ENCODE data around the gene YKT6. TPM values are rescaled to one million over a fixed set of nuclear protein-coding genes. Genes with fewer than 3 reads are reported as not detected.

Gene YKT6
- total RNA-seq, 1 donor from 2014 or later, result 47.6 TPM

DNA sequence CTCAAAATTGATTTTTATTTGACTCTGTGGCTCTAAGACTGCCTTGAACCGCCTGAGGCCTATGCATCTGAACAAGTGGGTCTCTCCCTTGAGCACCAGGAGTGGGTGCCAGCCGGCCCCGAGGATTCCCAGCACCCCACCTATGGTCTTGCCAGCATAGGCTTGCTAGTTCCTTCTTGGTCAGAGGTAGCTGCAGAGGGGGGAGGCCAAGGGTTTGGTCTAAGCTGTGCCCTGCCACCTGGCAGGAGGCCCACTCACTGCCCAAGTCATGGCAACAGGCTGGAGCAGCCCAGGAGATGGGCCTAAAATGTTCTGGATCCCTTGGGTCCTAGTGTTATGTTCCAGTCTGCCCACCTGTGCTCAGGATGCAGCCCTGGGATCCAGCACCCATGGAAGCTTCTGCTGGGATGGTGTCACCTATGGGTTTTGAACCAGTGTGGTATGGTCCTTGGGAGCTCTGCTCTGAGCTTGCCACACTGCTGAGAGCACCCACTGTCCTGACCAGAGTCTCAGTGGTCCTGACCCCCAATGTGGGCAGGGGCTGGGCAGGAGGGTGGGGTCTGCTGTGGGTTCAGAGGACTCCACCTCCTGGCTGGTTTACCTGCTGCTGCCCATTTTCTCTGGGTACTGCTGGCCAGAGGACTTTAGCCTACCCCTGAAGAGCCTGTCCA, 12.6 kb downstream of the YKT6 start:
- Histone ChIP-seq H3K4me1 (no peaks in the 10 kb centered on the region), H3K4me3 (no peak overlapping the region), H3K9me3 (no peaks in the 10 kb centered on the region), H3K27me3 (no peaks in the 10 kb centered on the region), H3K36me3 (peaks cover 0 to 47% of the 10 kb centered on the region in 2 donors), H3K27ac (no peak overlapping the region)
- TF ChIP-seq POLR2A (IDR thresholded peaks at IDR 0.05), result no peak
- TF ChIP-seq, protein P1, sequence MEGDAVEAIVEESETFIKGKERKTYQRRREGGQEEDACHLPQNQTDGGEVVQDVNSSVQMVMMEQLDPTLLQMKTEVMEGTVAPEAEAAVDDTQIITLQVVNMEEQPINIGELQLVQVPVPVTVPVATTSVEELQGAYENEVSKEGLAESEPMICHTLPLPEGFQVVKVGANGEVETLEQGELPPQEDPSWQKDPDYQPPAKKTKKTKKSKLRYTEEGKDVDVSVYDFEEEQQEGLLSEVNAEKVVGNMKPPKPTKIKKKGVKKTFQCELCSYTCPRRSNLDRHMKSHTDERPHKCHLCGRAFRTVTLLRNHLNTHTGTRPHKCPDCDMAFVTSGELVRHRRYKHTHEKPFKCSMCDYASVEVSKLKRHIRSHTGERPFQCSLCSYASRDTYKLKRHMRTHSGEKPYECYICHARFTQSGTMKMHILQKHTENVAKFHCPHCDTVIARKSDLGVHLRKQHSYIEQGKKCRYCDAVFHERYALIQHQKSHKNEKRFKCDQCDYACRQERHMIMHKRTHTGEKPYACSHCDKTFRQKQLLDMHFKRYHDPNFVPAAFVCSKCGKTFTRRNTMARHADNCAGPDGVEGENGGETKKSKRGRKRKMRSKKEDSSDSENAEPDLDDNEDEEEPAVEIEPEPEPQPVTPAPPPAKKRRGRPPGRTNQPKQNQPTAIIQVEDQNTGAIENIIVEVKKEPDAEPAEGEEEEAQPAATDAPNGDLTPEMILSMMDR (IDR thresholded peaks at IDR 0.05), result no peak
- no peak for TF ChIP-seq POLR2AphosphoS5 (IDR thresholded peaks at IDR 0.05; ENCODE audit: insufficient read depth in 1 of 2, low read depth in 1 of 2)
- no peak for DNase-seq (ENCODE audit: extremely low spot score in 2 of 2)
- intact Hi-C loops (cut with DNase I), result no loop called here

DNA sequence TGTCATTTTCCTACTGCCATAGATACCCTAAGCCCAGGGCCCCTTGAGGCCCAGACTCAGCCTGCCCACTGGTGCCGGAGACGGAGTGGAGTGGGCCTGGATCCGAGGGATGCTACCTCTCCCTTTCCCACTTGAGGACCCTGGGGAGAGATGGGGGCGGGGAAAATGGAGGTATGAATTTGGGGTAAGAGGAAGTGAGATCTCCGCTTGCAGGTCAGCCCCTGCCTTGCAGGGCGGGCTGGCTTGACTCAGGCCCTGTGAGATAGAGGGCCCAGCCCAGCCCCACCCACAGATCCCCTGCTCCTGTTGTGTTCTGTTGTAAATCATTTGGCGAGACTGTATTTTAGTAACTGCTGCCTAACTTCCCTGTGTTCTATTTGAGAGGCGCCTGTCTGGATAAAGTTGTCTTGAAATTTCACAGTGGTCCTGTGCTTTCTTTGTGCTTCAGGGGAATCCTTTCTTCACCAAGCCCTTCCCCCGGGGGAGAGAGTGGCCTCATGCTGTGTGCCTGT, 13.2 kb downstream of the YKT6 start:
- Histone ChIP-seq H3K27me3 (no peaks in the 10 kb centered on the region), H3K9me3 (no peaks in the 10 kb centered on the region), H3K4me1 (no peaks in the 10 kb centered on the region), H3K36me3 (peaks cover 0 to 41% of the 10 kb centered on the region in 2 donors), H3K4me3 (no peak overlapping the region), H3K27ac (no peak overlapping the region)
- TF ChIP-seq, protein P1 (IDR thresholded peaks at IDR 0.05), result no peak
- no peak for TF ChIP-seq POLR2A (IDR thresholded peaks at IDR 0.05)
- TF ChIP-seq POLR2AphosphoS5 (IDR thresholded peaks at IDR 0.05; ENCODE audit: insufficient read depth in 1 of 2, low read depth in 1 of 2), result no peak
- DNase-seq (ENCODE audit: extremely low spot score in 2 of 2), result no peak
- intact Hi-C loops (cut with DNase I), result no loop called here

DNA sequence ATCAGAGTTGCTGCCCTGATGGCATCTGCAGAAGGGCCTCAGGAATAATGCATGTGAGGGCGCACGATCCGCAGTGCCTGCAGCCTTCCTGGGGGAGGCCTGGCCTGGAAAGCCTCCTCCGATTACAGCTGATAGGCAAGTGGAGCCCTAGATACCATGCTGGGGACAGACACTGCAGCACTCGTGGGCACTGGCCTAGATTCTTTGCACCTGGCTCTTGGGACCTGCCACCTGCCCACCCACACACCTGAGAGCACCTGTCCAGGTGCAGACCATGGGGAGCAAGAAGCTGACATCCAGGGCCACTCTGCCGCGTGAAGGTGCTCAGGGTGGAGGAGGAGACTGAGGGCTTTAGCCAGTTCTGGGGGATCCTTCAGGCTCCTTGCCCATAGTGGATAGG, 14.8 kb downstream of the YKT6 start:
- Histone ChIP-seq H3K36me3 (peaks cover 0 to 27% of the 10 kb centered on the region in 2 donors), H3K4me1 (no peaks in the 10 kb centered on the region), H3K9me3 (no peaks in the 10 kb centered on the region), H3K4me3 (no peak overlapping the region), H3K27ac (no peak overlapping the region), H3K27me3 (no peaks in the 10 kb centered on the region)
- intact Hi-C loops (cut with DNase I), result no loop called here
- TF ChIP-seq POLR2A (IDR thresholded peaks at IDR 0.05) (no peak), POLR2AphosphoS5 (IDR thresholded peaks at IDR 0.05; ENCODE audit: insufficient read depth in 1 of 2, low read depth in 1 of 2) (no peak)
- TF ChIP-seq, protein P1 (IDR thresholded peaks at IDR 0.05), result no peak
- DNase-seq (ENCODE audit: extremely low spot score in 2 of 2), result no peak

DNA sequence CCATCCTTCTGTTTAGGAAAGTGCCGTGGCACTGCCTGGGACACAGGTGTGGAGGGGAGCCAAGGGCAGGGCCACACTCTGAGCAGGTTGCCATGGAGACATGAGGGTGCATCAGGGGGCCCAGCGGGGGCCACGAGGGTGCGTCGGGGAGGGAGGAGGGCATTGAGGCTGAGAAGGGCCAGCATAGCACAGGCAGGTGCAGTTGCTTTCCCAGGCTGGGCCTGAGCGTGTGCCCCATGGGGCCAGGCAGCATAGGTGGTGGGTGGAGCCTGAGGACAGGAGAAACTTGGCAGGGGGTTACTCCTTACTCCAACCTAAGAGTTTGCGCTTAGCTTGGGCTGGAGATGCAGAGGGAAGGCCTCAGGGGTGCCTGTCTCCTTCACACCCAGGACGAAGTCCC, 15.2 kb downstream of the YKT6 start:
- H3K36me3 ChIP-seq, result peaks cover 0 to 22% of the 10 kb centered on the region in 2 donors
- no peak for DNase-seq (ENCODE audit: extremely low spot score in 2 of 2)

More for the DNA sequence above, 15.2 kb downstream of the YKT6 start:
- H3K27ac ChIP-seq, result no peak overlapping the region
- H3K9me3 ChIP-seq, result no peaks in the 10 kb centered on the region
- H3K4me3 ChIP-seq, result no peak overlapping the region
- intact Hi-C loops (cut with DNase I), result no loop called here
- H3K4me1 ChIP-seq, result no peaks in the 10 kb centered on the region
- no peaks in the 10 kb centered on the region for H3K27me3 ChIP-seq
- TF ChIP-seq POLR2A (IDR thresholded peaks at IDR 0.05) (no peak), POLR2AphosphoS5 (IDR thresholded peaks at IDR 0.05; ENCODE audit: insufficient read depth in 1 of 2, low read depth in 1 of 2) (no peak)
- TF ChIP-seq, protein P1 (IDR thresholded peaks at IDR 0.05), result no peak

Measured in vagina (tissue), 2 donors.